Psoas muscle (tissue), 8 donors: Measurements from ENCODE around the gene CNTNAP2. TPM values are rescaled to one million over a fixed set of nuclear protein-coding genes. Genes with fewer than 3 reads are reported as not detected.

ENCODE experiments used
- ATAC-seq, 4 donors: fragments of 200-7000 bp; cut with Tn5 transposase; one replicate each; pipeline ENCODE4 v1.9.1; 2020; ENCODE audit warnings: moderate library complexity in 3 of 4, mild to moderate bottlenecking in 2 of 4
- DNase-seq, 2 donors: peaks; one replicate each; pipeline ENCODE4 v3.0.0-alpha.2; 2020
- H3K27ac ChIP-seq: fragments of 200-600 bp; one replicate; pipeline ENCODE4 v1.8.0; 2022
- H3K27me3 ChIP-seq, 3 donors: fragments of 200-600 bp in 1 of 3; one replicate each; pipeline versions ENCODE4 v1.6.1 to v1.8.0; 2013 to 2022; ENCODE audit warnings: low read length in 2 of 3, mild to moderate bottlenecking in 2 of 3, moderate library complexity in 1 of 3; ENCODE audit not compliant: insufficient read depth in 3 of 3
- H3K36me3 ChIP-seq, 2 donors: fragments of 200-600 bp in 1 of 2; one replicate each; pipeline versions ENCODE4 v1.6.1 to v1.8.0; 2013 to 2022; ENCODE audit warnings: low read depth in 1 of 2, mild to moderate bottlenecking in 1 of 2, moderate library complexity in 1 of 2; ENCODE audit not compliant: insufficient read depth in 1 of 2
- H3K4me1 ChIP-seq: fragments of 200-600 bp; one replicate; pipeline ENCODE4 v1.8.0; 2022
- H3K4me3 ChIP-seq: fragments of 200-600 bp; one replicate; pipeline ENCODE4 v1.8.0; 2022; ENCODE audit warnings: mild to moderate bottlenecking
- H3K9me3 ChIP-seq: fragments of 200-600 bp; one replicate; pipeline ENCODE4 v1.8.0; 2022
- CTCF ChIP-seq: fragments of 200-600 bp; IDR thresholded peaks from one replicate; pipeline ENCODE4 v1.8.0; 2022; ENCODE audit warnings: antibody characterized with exemption
- WGBS, 3 donors: extraction: QIAGEN DNeasy Blood & Tissue Kit; methylation state at CpG; one replicate each; pipeline versions ENCODE4 v1.1.6 to v1.1.7; 2013; 5-methylcytosine and 5-hydroxymethylcytosine counted together
- intact Hi-C, 2 donors: fragments of 100-400 bp; cut with DNase I; formaldehyde crosslinking; loops; one replicate each; pipeline versions ENCODE4 v1.11.0 to v1.14.2; 2022
- polyA plus RNA-seq, 3 donors: library from polyadenylated mRNA; stranded (reverse); fragments of 200-250 nt; gene quantifications; one replicate each; pipeline ENCODE4 v1.2.3, GENCODE V29; 2013
- total RNA-seq, 4 donors: library from RNA; stranded (reverse); fragmentation: NEBNext Ultra II Directional in 2 of 4; extraction: Animal tissue kit (Norgen Biotek cat#: 25700) in 2 of 4; gene quantifications; one replicate each; pipeline versions ENCODE4 v1.2.1 to v1.2.4, GENCODE V29; 2021 to 2023
- donor health status: healthy with polysubstance abuse.
- donor health status: DM: no; HTN: no; CAD: no; lungs with moderate emphysema.
- donor health status: Bipolar disorder and iron deficiency.
- donor health status: healthy.
- donor health status: DM: yes; HTN: yes; CAD: no.
- donor health status: DM: no; HTN: no; CAD: no.
- donor health status: DM: no; HTN: no; CAD: no.
- donor health status: DM: yes; HTN: yes; CAD: no.

The CNTNAP2 gene
- total and polyA plus RNA-seq, 7 donors, result 0.01 to 0.13 TPM; not detected in 5

- no peak for DNase-seq
- intact Hi-C loops, result no loop called here
- Histone ChIP-seq H3K27me3 (no peaks in the 10 kb centered on the region), H3K4me1 (no peaks in the 10 kb centered on the region), H3K27ac (no peak overlapping the region), H3K36me3 (no peaks in the 10 kb centered on the region), H3K9me3 (peaks cover under 1% of the 10 kb centered on the region), H3K4me3 (no peak overlapping the region)
- no peak for ATAC-seq
- WGBS, 3 donors, result 11 to 19% (median 14%) methylated on average over 9 of the region's 9 CpGs
- TF ChIP-seq CTCF, result no peak
Measured at GRCh38 chr7:146655928-146656797, 539.6 kb downstream of the CNTNAP2 start.

- no peaks in the 10 kb centered on the region for H3K36me3 ChIP-seq
- WGBS, 3 donors, result 97 to 98% (median 97%) methylated on average over 1 of the region's 1 CpG
- TF ChIP-seq CTCF, result no peak
- no peak overlapping the region for H3K4me3 ChIP-seq
- intact Hi-C loops, result no loop called here
- H3K4me1 ChIP-seq, result no peaks in the 10 kb centered on the region
- no peak overlapping the region for H3K27ac ChIP-seq
- ATAC-seq (no peak), DNase-seq (no peak)
- peaks cover 3% of the 10 kb centered on the region for H3K9me3 ChIP-seq
- H3K27me3 ChIP-seq, result no peaks in the 10 kb centered on the region
Measured at GRCh38 chr7:146656988-146657387, 540.4 kb downstream of the CNTNAP2 start.

GRCh38 chr7:146658604-146659003, 542.0 kb downstream of the CNTNAP2 start:
- intact Hi-C loops, result no loop called here
- Histone ChIP-seq H3K9me3 (peaks cover 3% of the 10 kb centered on the region), H3K27me3 (no peaks in the 10 kb centered on the region), H3K4me1 (no peaks in the 10 kb centered on the region), H3K4me3 (no peak overlapping the region), H3K36me3 (no peaks in the 10 kb centered on the region), H3K27ac (no peak overlapping the region)
- TF ChIP-seq CTCF, result no peak
- ATAC-seq, result no peak
- 50 to 68% (median 51%) methylated on average over 4 of the region's 4 CpGs for WGBS, 3 donors
- DNase-seq, result no peak

- 52 to 61% (median 57%) methylated on average over 3 of the region's 3 CpGs for WGBS, 3 donors
- Histone ChIP-seq H3K36me3 (no peaks in the 10 kb centered on the region), H3K27me3 (no peaks in the 10 kb centered on the region), H3K4me3 (no peak overlapping the region), H3K9me3 (peaks cover 3% of the 10 kb centered on the region), H3K4me1 (no peaks in the 10 kb centered on the region), H3K27ac (no peak overlapping the region)
- TF ChIP-seq CTCF, result no peak
- intact Hi-C loops, result no loop called here
- DNase-seq (no peak), ATAC-seq (no peak)
Measured at GRCh38 chr7:146659732-146660131, 543.1 kb downstream of the CNTNAP2 start.
